HUES6 (cell line): ENCODE results near the gene PNLIP.

Source experiments
- H3K27ac ChIP-seq: 2 replicates; pipeline ENCODE4 v1.7.0; 2013; ENCODE audit warnings: low read depth, mild to moderate bottlenecking, low read length, inconsistent platforms
- H3K27me3 ChIP-seq: 2 replicates; pipeline ENCODE4 v1.6.1; 2013; ENCODE audit warnings: low read length; ENCODE audit not compliant: control insufficient read depth, insufficient read depth
- H3K36me3 ChIP-seq: 2 replicates; pipeline ENCODE4 v1.6.1; 2013; ENCODE audit warnings: low read length; ENCODE audit not compliant: control insufficient read depth, insufficient read depth
- H3K4me1 ChIP-seq: 2 replicates; pipeline ENCODE4 v1.6.1; 2013; ENCODE audit warnings: low read length; ENCODE audit not compliant: control insufficient read depth, insufficient read depth
- H3K4me3 ChIP-seq: 2 replicates; pipeline ENCODE4 v1.5.1; 2013; ENCODE audit warnings: low read depth, low read length
- H3K9ac ChIP-seq: one replicate; pipeline ENCODE4 v1.6.1; 2013; ENCODE audit warnings: mild to moderate bottlenecking, low read length
- H3K9me3 ChIP-seq: 2 replicates; pipeline ENCODE4 v1.6.1; 2013; ENCODE audit warnings: low read depth, low read length; ENCODE audit not compliant: control insufficient read depth, insufficient read depth

Gene PNLIP

GRCh38 chr10:116540814-116541213 is 4.9 kb upstream of the PNLIP start:
- Histone ChIP-seq H3K4me3 (no peak overlapping the region), H3K27ac (no peak overlapping the region), H3K36me3 (no peaks in the 10 kb centered on the region), H3K9me3 (peaks cover 16% of the 10 kb centered on the region; the same call in 1 of the 2 replicates), H3K27me3 (no peaks in the 10 kb centered on the region), H3K9ac (no peak overlapping the region), H3K4me1 (0 out of 2 replicates have a peak, but pooled peaks cover 4% of the 10 kb centered on the region)

GRCh38 chr10:116542007-116542677 is 3.6 kb upstream of the PNLIP start:
- Histone ChIP-seq H3K4me3 (no peak overlapping the region), H3K9me3 (peaks cover 16% of the 10 kb centered on the region; the same call in 1 of the 2 replicates), H3K4me1 (0 out of 2 replicates have a peak, but pooled peaks cover 4% of the 10 kb centered on the region)

GRCh38 chr10:116545122-116545521 is 609 bp upstream of the PNLIP start:
- Histone ChIP-seq H3K4me3 (no peak overlapping the region), H3K36me3 (no peaks in the 10 kb centered on the region), H3K27me3 (no peaks in the 10 kb centered on the region), H3K9me3 (peaks cover under 1% of the 10 kb centered on the region; the same call in 1 of the 2 replicates), H3K4me1 (0 out of 2 replicates have a peak, but pooled peaks cover 4% of the 10 kb centered on the region), H3K9ac (no peak overlapping the region), H3K27ac (no peak overlapping the region)

More at GRCh38 chr10:116542007-116542677, 3.6 kb upstream of the PNLIP start:
- Histone ChIP-seq H3K27ac (no peak overlapping the region), H3K9ac (no peak overlapping the region), H3K36me3 (no peaks in the 10 kb centered on the region), H3K27me3 (no peaks in the 10 kb centered on the region)

GRCh38 chr10:116548301-116548700 is 2.6 kb downstream of the PNLIP start:
- no peaks in the 10 kb centered on the region for H3K27me3 ChIP-seq
- H3K36me3 ChIP-seq: no peaks in the 10 kb centered on the region
- H3K9ac ChIP-seq: no peak overlapping the region
- H3K9me3 ChIP-seq: no peaks in the 10 kb centered on the region
- H3K4me3 ChIP-seq: no peak overlapping the region
- no peaks in the 10 kb centered on the region for H3K4me1 ChIP-seq
- H3K27ac ChIP-seq: no peak overlapping the region

GRCh38 chr10:116553378-116553980 is 7.7 kb downstream of the PNLIP start:
- H3K4me3 ChIP-seq: no peak overlapping the region
- no peaks in the 10 kb centered on the region for H3K27me3 ChIP-seq

GRCh38 chr10:116554628-116555027 is 8.9 kb downstream of the PNLIP start:
- H3K27me3 ChIP-seq: no peaks in the 10 kb centered on the region
- no peak overlapping the region for H3K27ac ChIP-seq
- H3K4me3 ChIP-seq: no peak overlapping the region
- H3K9ac ChIP-seq: no peak overlapping the region
- no peaks in the 10 kb centered on the region; the same call in 1 of the 2 replicates for H3K4me1 ChIP-seq
- H3K36me3 ChIP-seq: no peaks in the 10 kb centered on the region
- H3K9me3 ChIP-seq: no peaks in the 10 kb centered on the region

More at GRCh38 chr10:116553378-116553980, 7.7 kb downstream of the PNLIP start:
- Histone ChIP-seq H3K9ac (no peak overlapping the region), H3K4me1 (no peaks in the 10 kb centered on the region; the same call in 1 of the 2 replicates), H3K36me3 (no peaks in the 10 kb centered on the region), H3K27ac (no peak overlapping the region), H3K9me3 (no peaks in the 10 kb centered on the region)

GRCh38 chr10:116555880-116556279 is 10.1 kb downstream of the PNLIP start:
- Histone ChIP-seq H3K27ac (no peak overlapping the region), H3K27me3 (no peaks in the 10 kb centered on the region), H3K36me3 (no peaks in the 10 kb centered on the region), H3K4me3 (no peak overlapping the region), H3K4me1 (no peaks in the 10 kb centered on the region; the same call in 1 of the 2 replicates), H3K9ac (no peak overlapping the region), H3K9me3 (no peaks in the 10 kb centered on the region)

- Histone ChIP-seq H3K4me1 (no peaks in the 10 kb centered on the region; the same call in 1 of the 2 replicates), H3K27me3 (no peaks in the 10 kb centered on the region), H3K4me3 (no peak overlapping the region), H3K27ac (no peak overlapping the region), H3K9ac (no peak overlapping the region), H3K9me3 (no peaks in the 10 kb centered on the region), H3K36me3 (no peaks in the 10 kb centered on the region)
Measured at GRCh38 chr10:116557305-116557880, 11.7 kb downstream of the PNLIP start.

- Histone ChIP-seq H3K27me3 (no peaks in the 10 kb centered on the region), H3K4me1 (no peaks in the 10 kb centered on the region), H3K9ac (no peak overlapping the region)
Measured at GRCh38 chr10:116565534-116565933, 19.8 kb downstream of the PNLIP start.

GRCh38 chr10:116566932-116567331 is 21.2 kb downstream of the PNLIP start:
- no peaks in the 10 kb centered on the region for H3K27me3 ChIP-seq
- H3K4me1 ChIP-seq: no peaks in the 10 kb centered on the region
- no peaks in the 10 kb centered on the region for H3K36me3 ChIP-seq
- H3K9me3 ChIP-seq: no peaks in the 10 kb centered on the region
- H3K9ac ChIP-seq: no peak overlapping the region
- H3K4me3 ChIP-seq: no peak overlapping the region
- H3K27ac ChIP-seq: no peak overlapping the region

More at GRCh38 chr10:116565534-116565933, 19.8 kb downstream of the PNLIP start:
- H3K36me3 ChIP-seq: no peaks in the 10 kb centered on the region
- H3K4me3 ChIP-seq: no peak overlapping the region
- H3K27ac ChIP-seq: no peak overlapping the region
- H3K9me3 ChIP-seq: no peaks in the 10 kb centered on the region

- Histone ChIP-seq H3K27ac (no peak overlapping the region), H3K27me3 (no peaks in the 10 kb centered on the region), H3K4me3 (no peak overlapping the region), H3K9me3 (no peaks in the 10 kb centered on the region), H3K36me3 (no peaks in the 10 kb centered on the region), H3K9ac (no peak overlapping the region), H3K4me1 (no peaks in the 10 kb centered on the region)
Measured at GRCh38 chr10:116567335-116567734, 21.6 kb downstream of the PNLIP start.
